HCT116 (cell line): Measurements from ENCODE around the gene MAST4.

Experiments used
- CTCF ChIP-seq, 3 experiments: fragments of 200-600 bp in 1 of 3; sonication (generic) in 1 of 3; IDR thresholded peaks in 2 of 3; conservative IDR thresholded peaks in 1 of 3; 2 replicates each; pipeline ENCODE4 v1.5.1; 2012 to 2017; ENCODE audit warnings: low read depth in 2 of 3, low read length in 2 of 3, antibody characterized with exemption in 1 of 3, borderline replicate concordance in 1 of 3, control low read depth in 1 of 3, mild to moderate bottlenecking in 1 of 3, mixed read lengths in 1 of 3, mixed run types in 1 of 3, moderate library complexity in 1 of 3; ENCODE audit not compliant: insufficient read depth in 1 of 3
- POLR2AphosphoS5 ChIP-seq: IDR thresholded peaks from 2 replicates; pipeline ENCODE4 v1.6.1; 2011; ENCODE audit warnings: mild to moderate bottlenecking, low read depth, low read length, moderate library complexity

- TF ChIP-seq CTCF (IDR thresholded peaks at IDR 0.05 in 2 of 3, conservative IDR thresholded peaks at IDR 0.05 in 1 of 3; ENCODE audit: borderline replicate concordance in 1 of 3, insufficient read depth in 1 of 3, low read depth in 2 of 3, low read length in 2 of 3) (no peak), POLR2AphosphoS5 (no peak)
Measured at GRCh38 chr5:66987126-66987525, 390.9 kb downstream of the MAST4 start.
